Measurements from ENCODE around the gene RASSF3.

GRCh38 chr12:64574837-64575236 lies 35.5 kb upstream of the RASSF3 start:
- TF ChIP-seq CTCF (IDR thresholded peaks at IDR 0.05) (no peak), POLR2A (IDR thresholded peaks at IDR 0.05) (no peak)
